HepG2 (cell line): ENCODE results near the gene PTPRH. TPM values are rescaled to one million over a fixed set of nuclear protein-coding genes. Genes with fewer than 3 reads are reported as not detected.

Source experiments
- ATAC-seq: fragments of 200-7000 bp; cut with Tn5 transposase; 3 replicates; pipeline ENCODE4 v1.9.1; 2020; ENCODE audit warnings: mild to moderate bottlenecking, moderate library complexity
- BruUV-seq: library from RNA; stranded (reverse); fragments of 400-500 nt; replicated peaks from 2 replicates; lab custom pipeline; 2021; lab: Mats Ljungman, UMichigan
- CTCF ChIA-PET: fragments of 300-600 bp; formaldehyde crosslinking; extraction: SDS; loops from one replicate; lab custom pipeline; 2021; ENCODE audit warnings: low total read pairs, inconsistent platforms, low intra/inter-chr PET ratio; lab: Yijun Ruan, JAX
- POLR2A ChIA-PET: fragments of 350-600 bp; sonication (Branson Sonifier 250); formaldehyde crosslinking; loops from one replicate; lab custom pipeline; 2020; ENCODE audit warnings: antibody characterized with exemption, inconsistent platforms; lab: Yijun Ruan, JAX
- DNase-seq: peaks from one replicate; pipeline ENCODE4 v3.0.0-alpha.2; 2015; ENCODE audit warnings: low spot score
- FAIRE-seq: peaks from 3 replicates; lab custom pipeline; 2011; peaks lifted over from hg19 to GRCh38; lab: Jason Lieb, UNC
- H2AFZ ChIP-seq: one replicate; pipeline ENCODE4 v1.6.1; 2011; ENCODE audit warnings: low read length, inconsistent platforms
- H3K27ac ChIP-seq: fragments of 300-600 bp; 3 replicates; pipeline ENCODE4 v1.8.0; 2011; ENCODE audit warnings: mixed run types, mild to moderate bottlenecking, mixed read lengths, low read length, inconsistent platforms; ENCODE audit not compliant: insufficient read depth; ENCODE audit errors: extremely low read length
- H3K27me3 ChIP-seq, 2 experiments: fragments of 200-600 bp in 1 of 2; 2 replicates in 1 of 2; 3 replicates in 1 of 2; pipeline versions ENCODE4 v1.6.0 to v1.8.0; 2011; ENCODE audit warnings: low read length in 2 of 2, mild to moderate bottlenecking in 2 of 2, moderate library complexity in 2 of 2, inconsistent platforms in 1 of 2; ENCODE audit not compliant: insufficient read depth in 2 of 2, control insufficient read depth in 1 of 2
- H3K36me3 ChIP-seq, 2 experiments: fragments of 200-600 bp in 1 of 2; replicated peaks in 1 of 2; 2 replicates in 1 of 2; 3 replicates in 1 of 2; pipeline versions ENCODE4 v1.5.1 to v1.8.0; 2011; ENCODE audit warnings: low read length in 2 of 2, inconsistent platforms in 1 of 2; ENCODE audit not compliant: insufficient read depth in 2 of 2, control insufficient read depth in 1 of 2
- H3K4me1 ChIP-seq: 2 replicates; pipeline ENCODE4 v1.5.1; 2012; ENCODE audit warnings: low read length, inconsistent platforms; ENCODE audit not compliant: insufficient read depth
- H3K4me2 ChIP-seq: 2 replicates; pipeline ENCODE4 v1.6.0; 2011; ENCODE audit warnings: low read depth, low read length, inconsistent platforms
- H3K4me3 ChIP-seq, 3 experiments: fragments of 200-600 bp in 1 of 3; sonication (generic), shearing (Covaris generic) in 1 of 3; replicated peaks in 1 of 3; 2 replicates each; pipeline ENCODE4 v1.5.1; 2011 to 2016; ENCODE audit warnings: low read length in 3 of 3, inconsistent platforms in 2 of 3, low read depth in 2 of 3, mild to moderate bottlenecking in 2 of 3, control low read depth in 1 of 3, mixed read lengths in 1 of 3; ENCODE audit not compliant: insufficient read depth in 1 of 3
- H3K79me2 ChIP-seq: one replicate; pipeline ENCODE4 v1.6.1; 2011; ENCODE audit warnings: low read length, inconsistent platforms; ENCODE audit not compliant: insufficient read depth
- H3K9ac ChIP-seq: 2 replicates; pipeline ENCODE4 v1.6.0; 2011; ENCODE audit warnings: mild to moderate bottlenecking, low read depth, low read length, inconsistent platforms; ENCODE audit not compliant: insufficient read depth
- H3K9me3 ChIP-seq: 2 replicates; pipeline ENCODE4 v1.5.1; 2012; ENCODE audit warnings: mild to moderate bottlenecking, low read length
- H4K20me1 ChIP-seq: 2 replicates; pipeline ENCODE4 v1.6.0; 2011; ENCODE audit warnings: inconsistent platforms, mild to moderate bottlenecking, low read length, moderate library complexity; ENCODE audit not compliant: insufficient read depth
- FOXO1 ChIP-seq: sonication (generic); formaldehyde crosslinking; IDR thresholded peaks from 2 replicates; pipeline ENCODE4 v1.4.0; 2020; ENCODE audit warnings: missing genetic modification reagents
- GABPB1 ChIP-seq: IDR thresholded peaks from 2 replicates; pipeline ENCODE4 v1.6.1; 2016; ENCODE audit warnings: mild to moderate bottlenecking, missing genetic modification reagents, moderate library complexity, missing compliant biosample characterization
- HDAC1 ChIP-seq: sonication (generic); formaldehyde crosslinking; IDR thresholded peaks from 2 replicates; pipeline ENCODE4 v1.5.1; 2020; ENCODE audit warnings: mild to moderate bottlenecking, missing genetic modification reagents
- KDM1A ChIP-seq: IDR thresholded peaks from 2 replicates; pipeline ENCODE4 v1.6.1; 2016; ENCODE audit warnings: missing compliant biosample characterization
- MED1 ChIP-seq: sonication (generic); formaldehyde crosslinking; IDR thresholded peaks from 2 replicates; pipeline ENCODE4 v1.4.0; 2020; ENCODE audit warnings: missing genetic modification reagents
- MXI1 ChIP-seq: IDR thresholded peaks from 3 replicates; pipeline ENCODE4 v1.6.1; 2012; ENCODE audit warnings: low read depth, low read length, inconsistent platforms, borderline replicate concordance
- NR2F2 ChIP-seq: IDR thresholded peaks from 2 replicates; pipeline ENCODE4 v1.6.1; 2012; ENCODE audit warnings: low read depth, inconsistent platforms, borderline replicate concordance
- PHF8 ChIP-seq: sonication (generic); formaldehyde crosslinking; IDR thresholded peaks from 2 replicates; pipeline ENCODE4 v1.5.0; 2020; ENCODE audit warnings: missing genetic modification reagents
- POGK ChIP-seq: sonication (generic); formaldehyde crosslinking; conservative IDR thresholded peaks from 2 replicates; pipeline ENCODE4 v1.8.0; 2022; ENCODE audit warnings: mild to moderate bottlenecking, moderate library complexity, missing genetic modification reagents
- SAP130 ChIP-seq: IDR thresholded peaks from 2 replicates; pipeline ENCODE4 v1.6.1; 2016; ENCODE audit warnings: low read depth
- TBX2 ChIP-seq: sonication (generic); formaldehyde crosslinking; IDR thresholded peaks from 2 replicates; pipeline ENCODE4 v1.5.0; 2020; ENCODE audit warnings: missing genetic modification reagents, mild to moderate bottlenecking, borderline replicate concordance
- THAP11 ChIP-seq: IDR thresholded peaks from 2 replicates; pipeline ENCODE4 v1.6.1; 2016; ENCODE audit warnings: missing biosample characterization, missing genetic modification reagents
- ZBTB34 ChIP-seq: sonication (generic); formaldehyde crosslinking; IDR thresholded peaks from 2 replicates; pipeline ENCODE4 v1.8.0; 2022; ENCODE audit warnings: mild to moderate bottlenecking, missing genetic modification reagents
- ZNF180 ChIP-seq: sonication (generic); formaldehyde crosslinking; IDR thresholded peaks from 2 replicates; pipeline ENCODE4 v1.4.0; 2020; ENCODE audit warnings: low read depth, missing genetic modification reagents, borderline replicate concordance
- ZNF225 ChIP-seq: sonication (generic); formaldehyde crosslinking; IDR thresholded peaks from 2 replicates; pipeline ENCODE4 v1.4.0; 2020; ENCODE audit warnings: mild to moderate bottlenecking, missing genetic modification reagents
- ZNF431 ChIP-seq: sonication (generic); formaldehyde crosslinking; IDR thresholded peaks from 2 replicates; pipeline ENCODE4 v1.9.0; 2022; ENCODE audit warnings: missing genetic modification reagents, low read depth, mild to moderate bottlenecking, borderline replicate concordance
- ZNF441 ChIP-seq: sonication (generic); formaldehyde crosslinking; IDR thresholded peaks from 2 replicates; pipeline ENCODE4 v1.7.0; 2021; ENCODE audit warnings: missing genetic modification reagents, borderline replicate concordance
- ZNF772 ChIP-seq: sonication (generic); formaldehyde crosslinking; IDR thresholded peaks from 2 replicates; pipeline ENCODE4 v1.5.0; 2020; ENCODE audit warnings: mild to moderate bottlenecking, missing genetic modification reagents
- ZNF850 ChIP-seq: sonication (generic); formaldehyde crosslinking; conservative IDR thresholded peaks from 2 replicates; pipeline ENCODE4 v1.9.0; 2021; ENCODE audit warnings: mild to moderate bottlenecking, missing genetic modification reagents
- ZSCAN22 ChIP-seq: sonication (generic); formaldehyde crosslinking; IDR thresholded peaks from 2 replicates; pipeline ENCODE4 v1.4.0; 2020; ENCODE audit warnings: mild to moderate bottlenecking, missing genetic modification reagents
- ZSCAN31 ChIP-seq: sonication (generic); formaldehyde crosslinking; IDR thresholded peaks from 2 replicates; pipeline ENCODE4 v1.5.0; 2020; ENCODE audit warnings: low read depth, mild to moderate bottlenecking, missing genetic modification reagents
- WGBS: methylation state at CpG from one replicate; pipeline ENCODE4 v1.1.6; 2017; ENCODE audit warnings: low lambda C conversion rate; 5-methylcytosine and 5-hydroxymethylcytosine counted together
- in situ Hi-C: cut with HindIII; loops from 2 replicates; pipeline ENCODE4 v1.10.0; 2017; ENCODE audit warnings: low pct_unique_long_range_greater_than_20kb; ENCODE audit not compliant: extremely low pct_ligation_motif_present
- intact Hi-C: fragments of 100-400 bp; cut with micrococcal nuclease; formaldehyde crosslinking; loops from one replicate; pipeline ENCODE4 v1.10.0; 2022; ENCODE audit not compliant: unreplicated experiment
- polyA plus RNA-seq, 8 experiments: library from polyadenylated mRNA; depleted of rRNA in 3 of 8; stranded (reverse) in 7 of 8; unstranded in 1 of 8; fragments of >200 nt; fragmentation: Illumina TruSeq in 4 of 8; extraction: Trizol in 4 of 8; gene quantifications; 2 replicates each; pipeline versions ENCODE4 v1.2.1 to v1.2.3, GENCODE V29; 2011 to 2016; ENCODE audit warnings: low read depth in 4 of 8, missing spikeins in 1 of 8, mixed read lengths in 1 of 8; ENCODE audit not compliant: insufficient read depth in 1 of 8
- total RNA-seq, 5 experiments: library from RNA; depleted of rRNA; stranded (reverse); fragments of >200 nt; fragmentation: Illumina TruSeq; extraction: Trizol; gene quantifications; 2 replicates each; pipeline ENCODE4 v1.2.3, GENCODE V29; 2016; ENCODE audit warnings: low read depth in 1 of 5

PTPRH gene
- total and polyA plus RNA-seq, 2 of the 13 experiments (the other 11 are each of a cell fraction or from before 2014, with no cell fraction given), result 14.7 to 125 TPM

- H3K27me3 ChIP-seq, result no peaks in the 10 kb centered on the region; a peak in 1 of 5 replicates
- intact Hi-C loops, result no loop called here
- no TSS peak for BruUV-seq
- H3K4me3 ChIP-seq, result peak overlapping the region; percentile 88 to 95 (median 94)
- peaks cover 46% of the 10 kb centered on the region for H3K4me1 ChIP-seq
- no peak for ATAC-seq
- no peak overlapping the region for H2AFZ ChIP-seq
- H3K9me3 ChIP-seq, result no peaks in the 10 kb centered on the region
- POLR2A ChIA-PET, result interaction anchor here (1.1 to 6.2 kb wide), 15 partner anchors 16 to 397 kb away, joined by 3 to 95 read pairs (median 8); partner anchors contain the start of genes HSPBP1, PTPRH, TMEM86B and U2AF2
- no peak for FAIRE-seq
- peak overlapping the region; percentile 68 for H3K27ac ChIP-seq
- H3K9ac ChIP-seq, result peak overlapping the region; percentile 97
- H3K4me2 ChIP-seq, result peak overlapping the region; percentile 99
- H3K36me3 ChIP-seq, result peaks cover 1 to 13% of the 10 kb centered on the region in 2 experiments; a peak in 3 of 5 replicates
- H3K79me2 ChIP-seq, result peaks cover 55% of the 10 kb centered on the region
- DNase-seq, result no peak
- CTCF ChIA-PET, result no interaction called here
- peaks cover 36% of the 10 kb centered on the region for H4K20me1 ChIP-seq
- WGBS, result 2% methylated on average over 39 of the region's 51 CpGs
- in situ Hi-C loops, result loop anchor here (5.0 kb wide), 1 partner anchor 35 kb away; no protein-coding TSS in a partner anchor
- no peak for TF ChIP-seq ZBTB34 (CRISPR knock-in tag)
- TF ChIP-seq PHF8 (CRISPR knock-in tag), result peak; percentile 62
- TF ChIP-seq ZNF850 (CRISPR knock-in tag), result no peak
- 0 out of 2 replicates have a peak, but pooled peaks have one; percentile 34 for TF ChIP-seq ZNF431
- 0 out of 2 replicates have a peak, but pooled peaks have one; percentile 54 for TF ChIP-seq ZNF772
- peak; percentile 77; the same call in 1 of the 2 replicates for TF ChIP-seq SAP130 (CRISPR knock-in tag)
- TF ChIP-seq POGK (CRISPR knock-in tag), result peak; percentile 76
- no peak; the same call in 1 of the 2 replicates for TF ChIP-seq GABPB1
- TF ChIP-seq THAP11 (CRISPR knock-in tag), result 0 out of 2 replicates have a peak, but pooled peaks have one; percentile 2
- no peak for TF ChIP-seq FOXO1 (CRISPR knock-in tag)
- TF ChIP-seq HDAC1 (CRISPR knock-in tag), result peak; percentile 31; the same call in 1 of the 2 replicates
- peak; percentile 44; the same call in 1 of the 2 replicates for TF ChIP-seq ZSCAN31
- TF ChIP-seq ZNF225 (CRISPR knock-in tag), result peak; percentile 31; the same call in 1 of the 2 replicates
- no peak for TF ChIP-seq NR2F2
- TF ChIP-seq MXI1, result peak; percentile 27; the same call in 1 of the 3 replicates
- TF ChIP-seq TBX2 (CRISPR knock-in tag), result peak; percentile 30; the same call in 1 of the 2 replicates
- no peak for TF ChIP-seq KDM1A (CRISPR knock-in tag)
- no peak for TF ChIP-seq ZNF441 (CRISPR knock-in tag)
- 0 out of 2 replicates have a peak, but pooled peaks have one; percentile 9 for TF ChIP-seq MED1
- 0 out of 2 replicates have a peak, but pooled peaks have one; percentile 1 for TF ChIP-seq ZSCAN22 (CRISPR knock-in tag)
- no peak for TF ChIP-seq ZNF180 (CRISPR knock-in tag)
Observed at GRCh38 chr19:55257461-55258420, 48.4 kb upstream of the PTPRH start.
